GM12865 (cell line): Measurements from ENCODE around the gene MAGI2.

ENCODE experiments used
- DNase-seq: peaks from one replicate; pipeline ENCODE4 v3.0.0; 2010; ENCODE audit warnings: low read depth
- H3K4me3 ChIP-seq: 2 replicates; pipeline ENCODE4 v1.5.1; 2011; ENCODE audit warnings: mild to moderate bottlenecking, low read depth, low read length, control low read depth
- CTCF ChIP-seq: IDR thresholded peaks from 2 replicates; pipeline ENCODE4 v1.5.1; 2011; ENCODE audit warnings: low read length, control low read depth, low read depth, inconsistent platforms; ENCODE audit not compliant: insufficient read depth; ENCODE audit errors: missing control alignments

MAGI2 gene

GRCh38 chr7:78499283-78499682 is 954.2 kb downstream of the MAGI2 start:
- DNase-seq, result no peak
- no peak overlapping the region for H3K4me3 ChIP-seq
- TF ChIP-seq CTCF, result no peak

GRCh38 chr7:78497728-78498427 is 955.6 kb downstream of the MAGI2 start:
- H3K4me3 ChIP-seq, result no peak overlapping the region
- no peak for DNase-seq
- TF ChIP-seq CTCF, result no peak

GRCh38 chr7:78496096-78496630 is 957.3 kb downstream of the MAGI2 start:
- no peak overlapping the region for H3K4me3 ChIP-seq
- DNase-seq, result no peak
- TF ChIP-seq CTCF, result no peak

GRCh38 chr7:78493401-78493800 is 960.1 kb downstream of the MAGI2 start:
- no peak for TF ChIP-seq CTCF
- no peak overlapping the region for H3K4me3 ChIP-seq
- no peak for DNase-seq

GRCh38 chr7:78492146-78492545 is 961.3 kb downstream of the MAGI2 start:
- no peak overlapping the region for H3K4me3 ChIP-seq
- no peak for TF ChIP-seq CTCF
- DNase-seq, result no peak

GRCh38 chr7:78490524-78490923 is 962.9 kb downstream of the MAGI2 start:
- H3K4me3 ChIP-seq, result no peak overlapping the region
- DNase-seq, result no peak
- no peak for TF ChIP-seq CTCF
